ENCODE measurements around the gene RSBN1L.

GRCh38 chr7:77729574-77730348, 33.5 kb downstream of the RSBN1L start:
- no peak for TF ChIP-seq POLR2AphosphoS5 (IDR thresholded peaks at IDR 0.05; ENCODE audit: borderline replicate concordance, low read depth, low read length)
- no peak for TF ChIP-seq EZH2 (IDR thresholded peaks at IDR 0.05)

Data from SK-N-MC (cell line).